Mesenteric fat pad (tissue), 1 donor: ENCODE data around the gene CDKL1. TPM values are rescaled to one million over a fixed set of nuclear protein-coding genes. Genes with fewer than 3 reads are reported as not detected.
"Not testable (repeated sequence)": the region's sequence is repeated elsewhere in the genome, so short reads cannot be mapped to it uniquely, and the experiment has no call there.

Source experiments
- DNase-seq: peaks from one replicate; pipeline ENCODE4 v3.0.0-alpha.2; 2020; ENCODE audit warnings: low spot score
- total RNA-seq: library from RNA; stranded (reverse); fragmentation: NEBNext Ultra II Directional; extraction: Animal tissue kit (Norgen Biotek cat#: 25700); gene quantifications from one replicate; pipeline ENCODE4 v1.2.1, GENCODE V29; 2021
- donor health status: DM: yes; HTN: yes; CAD: no.

CDKL1 gene
- total RNA-seq, 1 donor from 2014 or later: 26.2 TPM

DNA sequence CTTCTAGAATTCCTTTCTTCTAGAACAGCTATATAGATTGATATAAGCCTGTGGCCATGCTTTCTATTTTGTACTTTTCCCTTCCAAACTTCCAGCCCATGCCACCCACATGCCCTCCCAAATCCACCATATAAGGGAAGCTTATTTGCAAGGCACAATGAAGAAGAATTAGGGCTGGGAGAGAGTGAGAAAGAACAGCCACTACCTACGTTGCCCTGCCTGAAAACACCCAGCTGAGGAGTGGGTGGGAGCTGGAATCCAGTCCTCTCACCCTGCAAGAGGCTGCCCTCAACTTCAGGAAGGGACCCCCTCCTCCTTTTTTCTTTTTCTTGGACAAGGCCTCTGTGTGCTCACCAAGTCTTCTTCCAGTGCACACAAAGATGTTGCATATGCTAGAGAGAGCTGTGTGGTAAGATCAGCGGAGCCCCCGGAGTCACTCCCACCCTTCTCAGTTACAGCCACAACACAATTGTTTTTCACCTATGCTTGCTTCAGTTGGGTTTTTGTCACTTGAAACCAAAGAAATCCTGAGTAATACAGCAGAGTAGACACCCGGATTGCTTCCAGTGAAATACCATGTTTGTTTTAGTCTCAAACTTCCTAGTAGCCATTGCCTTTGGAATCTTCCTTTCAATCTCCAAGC, 38.8 kb downstream of the CDKL1 start:
- no peak for DNase-seq

GRCh38 chr14:50357124-50357523, 39.6 kb downstream of the CDKL1 start:
- no peak for DNase-seq

- not testable (repeated sequence) for DNase-seq
Measured at GRCh38 chr14:50356283-50356682, 40.4 kb downstream of the CDKL1 start.

DNA sequence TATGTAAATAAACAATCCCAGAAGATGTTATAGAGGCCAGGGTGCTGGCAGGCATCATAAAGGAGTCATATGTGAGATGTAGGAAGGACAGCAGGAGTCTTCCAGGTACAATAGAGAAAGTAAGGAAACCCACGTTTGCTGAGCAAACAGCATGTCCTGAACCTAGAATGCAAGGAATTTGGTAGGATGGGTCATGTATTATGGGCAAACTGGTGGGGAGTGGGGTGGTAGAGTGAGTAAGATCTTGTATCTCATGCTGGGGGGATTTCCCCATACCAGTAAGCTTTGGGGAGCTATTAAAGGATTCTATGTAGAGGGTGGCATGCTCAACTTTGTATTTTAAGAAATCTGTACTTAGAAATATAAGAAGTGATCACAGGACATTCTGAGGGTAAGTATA, 41.0 kb downstream of the CDKL1 start:
- DNase-seq: no peak

- no peak for DNase-seq
Measured at GRCh38 chr14:50354527-50354926, 42.2 kb downstream of the CDKL1 start.

DNA sequence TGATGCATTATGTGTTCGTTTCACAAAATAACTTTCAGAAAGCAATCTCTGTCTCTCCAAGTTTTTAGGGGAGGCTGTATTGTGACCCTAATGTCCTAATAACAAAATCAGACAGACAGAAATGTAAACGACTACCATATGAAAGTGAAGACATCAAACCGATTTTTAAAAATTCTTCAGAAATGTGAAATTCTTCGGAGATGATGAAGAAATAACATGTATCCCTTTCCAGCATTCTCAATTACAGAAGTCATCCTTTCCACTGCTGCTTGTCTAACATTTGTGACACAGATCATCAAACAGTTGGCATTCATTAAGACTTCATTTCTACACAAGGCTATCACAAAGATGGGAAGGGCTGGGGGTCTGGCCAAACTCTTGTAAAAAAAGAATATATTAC, 43.6 kb downstream of the CDKL1 start:
- DNase-seq: no peak

DNA sequence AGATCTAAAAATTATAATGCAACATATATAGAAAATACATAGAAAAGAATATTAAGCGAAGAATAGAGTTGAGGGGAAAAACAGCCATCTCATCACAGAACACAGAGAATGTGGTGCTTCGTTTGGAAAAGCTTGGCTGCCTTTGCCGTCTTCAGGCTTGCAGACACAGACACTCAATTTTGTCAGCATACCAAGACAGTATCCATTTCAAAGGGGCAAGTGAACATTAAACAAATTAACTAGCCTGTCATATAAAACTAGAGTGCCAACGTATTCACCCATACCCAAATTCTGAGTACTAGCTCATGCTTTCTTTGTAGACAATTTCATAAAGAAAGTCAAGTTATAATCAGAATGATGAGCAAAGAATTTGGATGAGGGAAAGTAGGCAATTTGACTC, 44.1 kb downstream of the CDKL1 start:
- DNase-seq: no peak

- no peak for DNase-seq
Measured at GRCh38 chr14:50350975-50351374, 45.7 kb downstream of the CDKL1 start.

- no peak for DNase-seq
Measured at GRCh38 chr14:50348933-50349332, 47.7 kb downstream of the CDKL1 start.

- no peak for DNase-seq
Measured at GRCh38 chr14:50347521-50347920, 49.2 kb downstream of the CDKL1 start.

- no peak for DNase-seq
Measured at GRCh38 chr14:50345846-50346422, 50.7 kb downstream of the CDKL1 start.

DNA sequence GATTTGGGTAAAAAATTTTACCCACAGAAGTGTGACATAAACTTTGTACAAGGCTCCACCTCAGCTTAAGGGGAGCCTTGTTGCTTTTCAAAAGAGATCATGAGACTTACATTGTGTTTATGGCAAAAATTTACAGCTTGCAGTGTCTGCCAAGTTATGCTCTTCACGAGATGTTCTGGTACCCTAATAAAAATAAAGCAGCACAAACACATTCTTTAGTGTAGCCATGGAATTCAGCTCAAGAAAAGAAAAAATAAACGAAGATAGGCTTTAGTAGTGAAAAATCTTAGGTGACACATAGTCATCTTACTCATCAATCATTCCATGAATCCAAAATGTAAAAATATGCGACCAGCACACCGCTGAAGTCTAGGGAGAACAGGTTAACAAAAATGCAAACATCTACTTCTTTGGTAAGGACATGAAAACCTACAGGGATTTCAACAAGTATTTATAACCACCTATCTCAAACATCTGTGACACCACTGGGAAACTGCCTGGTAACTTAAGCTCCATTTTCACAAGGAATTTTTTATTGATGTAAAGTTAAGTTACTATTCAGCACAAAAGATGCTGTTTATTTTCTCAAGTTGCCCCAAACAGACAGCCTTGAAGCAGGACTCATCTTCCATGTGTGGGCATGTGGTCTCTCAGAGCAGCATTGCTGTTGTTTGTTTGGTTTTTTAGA, 51.7 kb downstream of the CDKL1 start:
- DNase-seq: no peak

DNA sequence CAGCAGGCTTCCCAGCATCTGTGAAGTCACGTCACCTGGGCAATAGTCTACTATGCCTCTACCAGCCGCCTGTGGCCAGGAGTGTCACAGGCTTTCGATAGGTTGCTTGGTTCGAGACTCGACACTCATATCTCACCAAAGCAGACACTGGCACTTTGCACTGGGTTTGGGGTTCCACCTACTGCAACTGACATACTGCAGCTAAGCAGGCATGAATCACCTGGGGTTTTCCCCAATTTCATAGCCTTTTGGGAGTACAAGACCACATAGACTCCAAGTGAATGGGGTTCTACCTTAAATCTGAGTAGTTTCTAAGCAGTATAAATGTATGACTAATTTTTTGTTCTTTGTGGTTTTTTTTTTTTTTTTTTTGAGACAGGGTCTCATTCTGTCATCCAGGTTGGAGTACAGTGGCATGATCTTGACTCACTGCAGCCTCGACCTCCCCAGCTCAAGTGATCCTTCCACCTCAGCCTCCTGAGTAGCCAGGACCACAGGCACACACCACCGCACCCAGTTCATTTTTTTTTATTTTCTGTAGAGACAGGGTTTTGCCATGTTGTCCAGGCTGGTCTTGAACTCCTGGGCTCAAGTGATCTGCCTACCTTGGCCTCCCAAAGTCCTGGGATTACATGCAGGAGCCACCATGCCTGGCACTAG, 52.4 kb downstream of the CDKL1 start:
- DNase-seq: no peak

GRCh38 chr14:50343434-50343833, 53.2 kb downstream of the CDKL1 start:
- DNase-seq: no peak

GRCh38 chr14:50342221-50343078, 54.2 kb downstream of the CDKL1 start:
- DNase-seq: no peak

DNA sequence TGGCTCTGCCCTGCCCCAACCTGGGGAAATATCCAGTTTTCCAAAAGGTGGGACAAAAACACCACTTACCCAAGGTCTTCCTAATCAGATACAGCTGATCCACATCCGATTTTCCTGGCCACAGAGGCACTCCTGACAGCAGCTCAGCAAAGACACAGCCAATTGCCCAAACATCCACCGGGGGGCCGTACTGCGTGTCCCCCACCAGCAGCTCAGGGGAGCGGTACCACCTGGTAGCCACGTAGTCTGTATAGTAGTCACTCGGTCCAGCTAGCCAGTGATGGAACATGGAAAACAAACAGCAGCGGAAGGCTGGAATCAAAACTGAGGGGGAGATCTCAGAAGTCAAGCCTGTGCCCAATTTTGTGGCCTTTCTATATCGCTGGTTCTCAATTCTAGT, 55.7 kb downstream of the CDKL1 start:
- DNase-seq: no peak

DNA sequence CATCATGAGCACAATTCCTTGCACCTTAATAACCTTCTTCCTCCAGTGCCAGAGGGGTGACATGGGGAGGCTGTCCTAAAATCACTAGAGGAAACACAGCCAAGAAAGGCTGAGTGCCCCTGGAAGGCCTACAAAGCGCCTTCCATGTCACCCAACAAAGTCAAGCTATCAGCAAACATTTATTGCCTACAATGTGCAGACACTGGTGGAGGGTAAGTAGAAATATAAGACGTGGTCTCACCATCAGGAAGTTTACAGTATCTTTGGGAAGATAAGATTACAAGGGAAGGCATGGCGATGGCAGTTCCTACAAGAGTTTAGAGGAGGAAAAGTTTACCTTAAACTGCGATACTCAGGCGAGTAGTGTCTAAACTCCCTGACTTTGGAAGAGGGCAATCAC, 56.6 kb downstream of the CDKL1 start:
- DNase-seq: no peak

DNA sequence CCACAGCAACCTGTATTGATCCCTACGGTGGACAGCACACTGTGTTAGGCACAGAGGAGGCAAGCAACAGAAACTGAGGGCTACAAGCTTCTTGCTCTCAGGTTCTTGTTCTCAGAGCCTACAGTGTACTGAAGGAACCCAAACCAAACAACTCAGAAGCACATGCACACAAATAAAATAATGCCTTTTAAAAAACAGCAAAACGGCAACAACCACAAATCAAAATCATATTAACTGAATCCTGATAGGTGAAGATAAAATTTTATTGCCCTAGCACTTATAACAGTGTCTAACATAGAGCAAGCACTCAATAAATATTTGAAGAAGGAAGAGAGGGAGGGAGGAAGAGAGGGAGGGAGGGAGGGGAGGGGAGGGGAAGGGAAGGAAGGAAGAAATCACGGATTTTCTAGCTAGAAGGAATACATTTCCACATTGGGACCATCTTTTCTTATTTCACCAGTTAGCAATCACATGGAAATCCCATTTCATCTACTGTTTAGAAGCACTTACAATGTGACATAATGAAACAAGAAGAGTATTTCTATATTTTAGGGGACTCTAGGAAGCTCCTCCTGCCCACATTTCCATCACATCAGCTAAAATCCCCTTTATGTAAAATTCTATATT, 57.4 kb downstream of the CDKL1 start:
- DNase-seq: no peak

GRCh38 chr14:50338587-50338986, 58.1 kb downstream of the CDKL1 start:
- no peak for DNase-seq

DNA sequence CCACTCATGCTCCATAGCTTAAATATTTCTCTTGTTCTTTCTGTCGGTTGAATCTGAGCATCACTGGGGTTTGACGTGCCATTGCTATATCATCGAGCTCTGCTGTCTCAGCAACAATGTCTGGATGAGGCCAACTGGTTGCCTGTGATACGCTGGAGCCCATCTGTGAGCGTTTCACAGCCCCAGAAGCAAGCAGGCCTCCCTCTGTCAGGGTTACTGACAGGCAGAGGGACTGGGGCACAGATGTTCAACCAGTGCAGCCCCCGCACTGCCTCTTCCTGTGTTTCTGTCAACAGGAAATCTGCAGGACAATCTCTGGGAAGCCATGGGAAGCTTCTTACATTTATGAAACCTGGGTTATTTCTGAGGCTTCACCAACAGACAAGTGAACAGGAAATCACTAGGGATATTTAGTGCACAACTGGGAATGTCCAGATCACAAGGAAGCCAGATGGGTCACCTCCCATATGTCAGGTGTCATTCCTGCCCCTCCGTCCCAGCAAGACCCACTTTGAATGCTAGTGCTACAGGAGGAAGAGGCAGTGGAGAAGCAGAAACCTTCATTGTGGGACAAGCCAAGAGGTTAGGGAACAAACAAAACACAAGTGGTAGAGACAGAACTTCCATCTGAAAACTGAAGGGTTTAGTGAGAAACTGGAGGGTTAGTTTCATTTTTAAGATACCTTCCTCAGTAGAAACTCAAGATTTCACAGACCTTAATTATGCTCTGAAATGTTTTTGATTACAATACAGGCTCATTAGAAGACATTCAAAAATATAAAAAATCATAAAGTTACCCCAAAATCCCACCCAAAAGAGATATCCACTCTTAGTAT, 60.5 kb downstream of the CDKL1 start:
- no peak for DNase-seq
